Activated T-cell treated with anti-CD3 and anti-CD28 coated beads, Interleukin-2, amount 50 U/mL, for 24 hours (primary cell): Measurements from ENCODE around the gene POPDC3.

ENCODE experiments used
- DNase-seq: peaks from one replicate; pipeline ENCODE4 v3.0.0-alpha.2; 2020
- H3K27ac Mint-ChIP-seq: 2 replicates; pipeline ENCODE4 v1.8.0; 2020; ENCODE audit warnings: mild to moderate bottlenecking, mixed read lengths
- H3K27me3 Mint-ChIP-seq: 2 replicates; pipeline ENCODE4 v1.8.0; 2020; ENCODE audit warnings: mixed read lengths
- H3K36me3 Mint-ChIP-seq: 2 replicates; pipeline ENCODE4 v1.8.0; 2020; ENCODE audit warnings: low read depth, mixed read lengths
- H3K4me1 Mint-ChIP-seq: 2 replicates; pipeline ENCODE4 v1.8.0; 2020; ENCODE audit warnings: low read depth, mixed read lengths
- H3K4me3 Mint-ChIP-seq: 2 replicates; pipeline ENCODE4 v1.8.0; 2020; ENCODE audit warnings: mild to moderate bottlenecking, moderate library complexity, mixed read lengths
- H3K9me3 Mint-ChIP-seq: 2 replicates; pipeline ENCODE4 v1.8.0; 2020; ENCODE audit warnings: mixed read lengths

Gene POPDC3

GRCh38 chr6:105109955-105110895 is 69.6 kb downstream of the POPDC3 start:
- no peaks in the 10 kb centered on the region for H3K4me1 Mint-ChIP-seq
- H3K36me3 Mint-ChIP-seq, result no peaks in the 10 kb centered on the region
- peaks cover 12% of the 10 kb centered on the region for H3K27me3 Mint-ChIP-seq
- no peak overlapping the region for H3K27ac Mint-ChIP-seq
- H3K4me3 Mint-ChIP-seq, result no peak overlapping the region
- no peak for DNase-seq
- no peaks in the 10 kb centered on the region for H3K9me3 Mint-ChIP-seq

- H3K36me3 Mint-ChIP-seq, result no peaks in the 10 kb centered on the region
- H3K9me3 Mint-ChIP-seq, result no peaks in the 10 kb centered on the region
- H3K27me3 Mint-ChIP-seq, result peaks cover 13% of the 10 kb centered on the region
- no peaks in the 10 kb centered on the region for H3K4me1 Mint-ChIP-seq
- no peak overlapping the region for H3K27ac Mint-ChIP-seq
- H3K4me3 Mint-ChIP-seq, result no peak overlapping the region
- DNase-seq, result no peak
Measured at GRCh38 chr6:105108631-105109262, 71.1 kb downstream of the POPDC3 start.
